ENCODE measurements around the gene L2HGDH. TPM values are rescaled to one million over a fixed set of nuclear protein-coding genes. Genes with fewer than 3 reads are reported as not detected.

The L2HGDH gene
- total and polyA plus RNA-seq, 9 of the 15 experiments (the other 6 are each of a cell fraction or from before 2014, with no cell fraction given): 1.7 to 16.1 (median 10.5) TPM

DNA sequence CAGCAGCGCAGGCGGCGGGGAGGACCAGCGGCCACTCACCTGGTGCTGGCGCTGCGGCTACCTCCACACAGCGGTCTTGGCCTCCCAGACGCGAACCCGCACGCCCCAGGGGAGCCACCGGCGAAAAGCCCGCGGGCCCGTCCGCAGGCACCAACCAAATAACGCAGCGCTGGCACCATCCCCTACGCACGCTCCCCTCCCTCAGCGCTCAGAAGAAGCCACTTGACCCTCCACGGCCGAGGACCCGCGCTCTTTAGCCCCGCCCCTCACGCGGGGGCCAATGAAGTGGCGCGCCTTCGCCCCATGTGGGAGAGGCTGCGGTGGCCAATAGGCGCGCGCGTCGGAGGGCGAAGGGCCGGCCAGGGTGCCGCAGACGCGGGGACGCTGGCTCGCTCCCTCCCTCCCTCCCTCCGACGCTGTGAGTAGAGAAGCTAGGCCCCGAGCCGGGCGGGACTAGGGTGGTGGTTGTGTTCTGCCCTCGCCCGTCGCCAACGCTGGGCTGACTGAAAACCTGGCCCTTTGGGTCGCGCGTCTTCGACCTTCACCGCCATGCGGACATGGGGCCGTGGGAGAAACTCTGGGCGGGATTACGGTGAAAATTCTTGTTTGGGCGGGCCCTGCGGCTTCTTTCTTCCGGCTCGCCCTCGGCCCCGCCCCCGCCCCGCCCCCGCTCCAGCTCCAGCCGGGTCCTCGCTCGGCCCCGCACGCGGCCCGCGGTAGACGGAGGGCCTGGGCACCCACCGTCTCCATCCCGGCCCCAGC is at the start of gene L2HGDH, which contains the start of gene DMAC2L (continued):
- TF ChIP-seq KAT7 (CRISPR knock-in tag; IDR thresholded peaks at IDR 0.05; ENCODE audit: borderline replicate concordance): no peak
- no peak for TF ChIP-seq MBD1 (CRISPR knock-in tag; IDR thresholded peaks at IDR 0.05)
- TF ChIP-seq JUND (IDR thresholded peaks at IDR 0.05; ENCODE audit: borderline replicate concordance, low read depth, low read length): no peak
- TF ChIP-seq JUND (tag; IDR thresholded peaks at IDR 0.05; ENCODE audit: borderline replicate concordance, low read depth, low read length): no peak
- peak; percentile 5; the same call in 1 of the 2 replicates for TF ChIP-seq CHD2 (IDR thresholded peaks at IDR 0.05; ENCODE audit: low read depth, low read length)
- TF ChIP-seq ZNF408 (CRISPR knock-in tag; IDR thresholded peaks at IDR 0.05; ENCODE audit: low read depth): no peak
- TF ChIP-seq, protein P1, sequence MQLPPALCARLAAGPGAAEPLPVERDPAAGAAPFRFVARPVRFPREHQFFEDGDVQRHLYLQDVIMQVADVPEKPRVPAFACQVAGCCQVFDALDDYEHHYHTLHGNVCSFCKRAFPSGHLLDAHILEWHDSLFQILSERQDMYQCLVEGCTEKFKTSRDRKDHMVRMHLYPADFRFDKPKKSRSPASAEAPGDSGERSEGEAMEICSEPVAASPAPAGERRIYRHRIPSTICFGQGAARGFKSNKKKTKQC (CRISPR knock-in tag; IDR thresholded peaks at IDR 0.05): no peak; the same call in 1 of the 2 replicates
- no peak for TF ChIP-seq RBM15 (IDR thresholded peaks at IDR 0.05; ENCODE audit: insufficient read depth, low read length)
- no peak for TF ChIP-seq ZNF696 (CRISPR knock-in tag; conservative IDR thresholded peaks at IDR 0.05)
- no peak for TF ChIP-seq DPF2 (IDR thresholded peaks at IDR 0.05)
- TF ChIP-seq MYBL2 (IDR thresholded peaks at IDR 0.05; ENCODE audit: low read depth): no peak
- TF ChIP-seq MYBL2 (CRISPR knock-in tag; IDR thresholded peaks at IDR 0.05; ENCODE audit: borderline replicate concordance): no peak
- TF ChIP-seq ZBTB12 (CRISPR knock-in tag; IDR thresholded peaks at IDR 0.05): no peak
- TF ChIP-seq LCOR (CRISPR knock-in tag; IDR thresholded peaks at IDR 0.05): no peak; the same call in 1 of the 2 replicates
- TF ChIP-seq MAFK (IDR thresholded peaks at IDR 0.05; ENCODE audit: low read length): no peak
- TF ChIP-seq, protein P2, sequence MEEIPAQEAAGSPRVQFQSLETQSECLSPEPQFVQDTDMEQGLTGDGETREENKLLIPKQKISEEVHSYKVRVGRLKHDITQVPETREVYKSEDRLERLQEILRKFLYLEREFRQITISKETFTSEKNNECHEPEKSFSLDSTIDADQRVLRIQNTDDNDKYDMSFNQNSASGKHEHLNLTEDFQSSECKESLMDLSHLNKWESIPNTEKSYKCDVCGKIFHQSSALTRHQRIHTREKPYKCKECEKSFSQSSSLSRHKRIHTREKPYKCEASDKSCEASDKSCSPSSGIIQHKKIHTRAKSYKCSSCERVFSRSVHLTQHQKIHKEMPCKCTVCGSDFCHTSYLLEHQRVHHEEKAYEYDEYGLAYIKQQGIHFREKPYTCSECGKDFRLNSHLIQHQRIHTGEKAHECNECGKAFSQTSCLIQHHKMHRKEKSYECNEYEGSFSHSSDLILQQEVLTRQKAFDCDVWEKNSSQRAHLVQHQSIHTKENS (CRISPR knock-in tag; IDR thresholded peaks at IDR 0.05): no peak
- TF ChIP-seq, protein P3, sequence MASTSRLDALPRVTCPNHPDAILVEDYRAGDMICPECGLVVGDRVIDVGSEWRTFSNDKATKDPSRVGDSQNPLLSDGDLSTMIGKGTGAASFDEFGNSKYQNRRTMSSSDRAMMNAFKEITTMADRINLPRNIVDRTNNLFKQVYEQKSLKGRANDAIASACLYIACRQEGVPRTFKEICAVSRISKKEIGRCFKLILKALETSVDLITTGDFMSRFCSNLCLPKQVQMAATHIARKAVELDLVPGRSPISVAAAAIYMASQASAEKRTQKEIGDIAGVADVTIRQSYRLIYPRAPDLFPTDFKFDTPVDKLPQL (IDR thresholded peaks at IDR 0.05; ENCODE audit: extremely low read depth, insufficient read length): no peak
- TF ChIP-seq MAFG (tag; conservative IDR thresholded peaks at IDR 0.05): no peak
- no peak for TF ChIP-seq KAT2B (IDR thresholded peaks at IDR 0.05; ENCODE audit: low read depth, low read length)
- peak; percentile 80 for TF ChIP-seq MYC (IDR thresholded peaks at IDR 0.05; ENCODE audit: low read depth, low read length)
- TF ChIP-seq MYC (CRISPR knock-in tag; IDR thresholded peaks at IDR 0.05; ENCODE audit: borderline replicate concordance, low read depth): no peak
- TF ChIP-seq MAZ (CRISPR knock-in tag; conservative IDR thresholded peaks at IDR 0.05 in 1 of 2, IDR thresholded peaks at IDR 0.05 in 1 of 2): peak; percentile 73 to 76
- no peak for TF ChIP-seq POLR3A (IDR thresholded peaks at IDR 0.05; ENCODE audit: borderline replicate concordance, extremely low read depth, insufficient read depth, insufficient read length)
